IMR-90 (cell line): ENCODE data around the gene LYZL2. TPM values are rescaled to one million over a fixed set of nuclear protein-coding genes. Genes with fewer than 3 reads are reported as not detected.
"Not testable (repeated sequence)": the region's sequence is repeated elsewhere in the genome, so short reads cannot be mapped to it uniquely, and the experiment has no call there.

ENCODE experiments used
- ATAC-seq: fragments of 200-7000 bp; cut with Tn5 transposase; 2 replicates; pipeline ENCODE4 v1.9.1; 2020; ENCODE audit warnings: low read depth, mild to moderate bottlenecking, moderate library complexity
- BruUV-seq: library from RNA; stranded (reverse); fragments of 400-500 nt; replicated peaks from 2 replicates; lab custom pipeline; 2021; lab: Mats Ljungman, UMichigan
- CTCF ChIA-PET: fragments of 300-600 bp; formaldehyde crosslinking; extraction: SDS; loops from one replicate; lab custom pipeline; 2021; ENCODE audit warnings: antibody characterized with exemption; lab: Yijun Ruan, JAX
- POLR2A ChIA-PET: fragments of 300-600 bp; sonication (Branson Sonifier 250); formaldehyde crosslinking; loops from one replicate; lab custom pipeline; 2022; ENCODE audit warnings: antibody characterized with exemption; ENCODE audit not compliant: unreplicated experiment; lab: Charles Lee
- DNase-seq: peaks from one replicate; pipeline ENCODE4 v3.0.0; 2013
- H2AFZ ChIP-seq: replicated peaks from 2 replicates; pipeline ENCODE3; 2013; ENCODE audit warnings: low read length, mild to moderate bottlenecking; ENCODE audit not compliant: poor library complexity
- H2AK5ac ChIP-seq: 2 replicates; pipeline ENCODE4 v1.6.1; 2013; ENCODE audit warnings: low read depth, low read length, inconsistent platforms
- H2AK9ac ChIP-seq: replicated peaks from 2 replicates; pipeline ENCODE3; 2013; ENCODE audit warnings: mild to moderate bottlenecking, low read depth, low read length, moderate library complexity; ENCODE audit not compliant: poor library complexity
- H2BK120ac ChIP-seq: 2 replicates; pipeline ENCODE4 v1.6.1; 2013; ENCODE audit warnings: low read depth, low read length, inconsistent platforms
- H2BK15ac ChIP-seq: 3 replicates; pipeline ENCODE4 v1.6.1; 2013; ENCODE audit warnings: low read depth, low read length, inconsistent platforms
- H2BK20ac ChIP-seq: 2 replicates; pipeline ENCODE4 v1.6.1; 2013; ENCODE audit warnings: low read depth, mild to moderate bottlenecking, inconsistent platforms, low read length, moderate library complexity
- H2BK5ac ChIP-seq: 2 replicates; pipeline ENCODE4 v1.6.1; 2013; ENCODE audit warnings: mild to moderate bottlenecking, low read depth, low read length, inconsistent platforms; ENCODE audit not compliant: poor library complexity, severe bottlenecking
- H3K14ac ChIP-seq: replicated peaks from 2 replicates; pipeline ENCODE4 v1.6.1; 2013; ENCODE audit warnings: low read depth, low read length, inconsistent platforms
- H3K18ac ChIP-seq: 2 replicates; pipeline ENCODE4 v1.6.1; 2013; ENCODE audit warnings: low read depth, low read length, control low read depth
- H3K23ac ChIP-seq: 2 replicates; pipeline ENCODE4 v1.6.1; 2013; ENCODE audit warnings: low read depth, low read length, inconsistent platforms
- H3K27ac ChIP-seq: 2 replicates; pipeline ENCODE4 v1.5.1; 2013; ENCODE audit warnings: mild to moderate bottlenecking, control low read depth, low read length; ENCODE audit not compliant: insufficient read depth
- H3K27me3 ChIP-seq: 2 replicates; pipeline ENCODE4 v1.6.1; 2013; ENCODE audit warnings: low read length; ENCODE audit not compliant: control insufficient read depth, insufficient read depth
- H3K36me3 ChIP-seq: 2 replicates; pipeline ENCODE4 v1.6.1; 2013; ENCODE audit warnings: low read length, mixed read lengths; ENCODE audit not compliant: control insufficient read depth, insufficient read depth
- H3K4ac ChIP-seq: 2 replicates; pipeline ENCODE4 v1.6.1; 2013; ENCODE audit warnings: low read depth, low read length, inconsistent platforms
- H3K4me1 ChIP-seq: 2 replicates; pipeline ENCODE4 v1.6.1; 2013; ENCODE audit warnings: low read length, mixed read lengths; ENCODE audit not compliant: control insufficient read depth, insufficient read depth
- H3K4me2 ChIP-seq: 2 replicates; pipeline ENCODE4 v1.6.1; 2013; ENCODE audit warnings: low read depth, mild to moderate bottlenecking, control low read depth, low read length, moderate library complexity
- H3K4me3 ChIP-seq: 2 replicates; pipeline ENCODE4 v1.5.1; 2013; ENCODE audit warnings: low read depth, mild to moderate bottlenecking, control low read depth, low read length, moderate library complexity; ENCODE audit not compliant: insufficient read depth
- H3K56ac ChIP-seq: 2 replicates; pipeline ENCODE4 v1.6.1; 2013; ENCODE audit warnings: low read length, inconsistent platforms; ENCODE audit not compliant: insufficient read depth; ENCODE audit errors: extremely low read depth
- H3K79me1 ChIP-seq, 2 experiments: 2 replicates each; pipeline ENCODE4 v1.6.1; 2013; ENCODE audit warnings: low read length in 2 of 2, inconsistent platforms in 1 of 2, low read depth in 1 of 2
- H3K9ac ChIP-seq: 2 replicates; pipeline ENCODE4 v1.6.1; 2013; ENCODE audit warnings: low read depth, low read length, control low read depth
- H3K9me1 ChIP-seq: 2 replicates; pipeline ENCODE4 v1.6.1; 2013; ENCODE audit warnings: low read length, inconsistent platforms; ENCODE audit not compliant: insufficient read depth
- H3K9me3 ChIP-seq: 2 replicates; pipeline ENCODE4 v1.6.1; 2013; ENCODE audit warnings: low read length; ENCODE audit not compliant: control insufficient read depth, insufficient read depth
- H4K20me1 ChIP-seq: 2 replicates; pipeline ENCODE4 v1.6.1; 2013; ENCODE audit warnings: low read length, inconsistent platforms; ENCODE audit not compliant: insufficient read depth
- H4K5ac ChIP-seq: 2 replicates; pipeline ENCODE4 v1.6.1; 2013; ENCODE audit warnings: mild to moderate bottlenecking, low read depth, low read length, control low read depth
- H4K8ac ChIP-seq, 2 experiments: 2 replicates each; pipeline ENCODE4 v1.6.1; 2013; ENCODE audit warnings: low read depth in 2 of 2, low read length in 2 of 2, control low read depth in 1 of 2, inconsistent platforms in 1 of 2
- H4K91ac ChIP-seq: 2 replicates; pipeline ENCODE4 v1.6.1; 2013; ENCODE audit warnings: low read depth, low read length, inconsistent platforms; ENCODE audit not compliant: insufficient read depth
- CTCF ChIP-seq: conservative IDR thresholded peaks from 2 replicates; pipeline ENCODE4 v1.5.1; 2012; ENCODE audit warnings: mild to moderate bottlenecking, low read depth, low read length, improper control_type of control experiment
- FOS ChIP-seq: fragments of 150-350 bp; IDR thresholded peaks from 2 replicates; pipeline ENCODE4 v1.6.1; 2016; ENCODE audit warnings: low read depth, low read length
- MXI1 ChIP-seq: IDR thresholded peaks from 2 replicates; pipeline ENCODE4 v1.6.1; 2012; ENCODE audit warnings: low read depth, mild to moderate bottlenecking, low read length, moderate library complexity, borderline replicate concordance
- RFX5 ChIP-seq: IDR thresholded peaks from 2 replicates; pipeline ENCODE4 v1.8.0; 2012; ENCODE audit warnings: low read depth, mild to moderate bottlenecking, low read length, moderate library complexity
- WGBS, 2 experiments: methylation state at CpG; one replicate each; pipeline versions ENCODE4 v1.1.5 to v1.1.7; 2013; ENCODE audit warnings: missing lambda C conversion rate in 2 of 2; ENCODE audit not compliant: insufficient read length in 1 of 2; ENCODE audit errors: extremely low coverage in 2 of 2; 5-methylcytosine and 5-hydroxymethylcytosine counted together
- dilution Hi-C: fragments of 300-500 bp; cut with HindIII; formaldehyde crosslinking; loops from one replicate; pipeline ENCODE4 v1.14.3; 2018; ENCODE audit warnings: low sequenced_read_pairs; ENCODE audit not compliant: unreplicated experiment
- in situ Hi-C: fragments of 300-500 bp; cut with MboI; formaldehyde crosslinking; loops from 3 replicates; pipeline ENCODE4 v1.14.3; 2019; ENCODE audit warnings: low sequenced_read_pairs, inconsistent platforms, mixed read lengths
- intact Hi-C: fragments of 100-400 bp; cut with micrococcal nuclease; formaldehyde crosslinking; loops from 2 replicates; pipeline ENCODE4 v1.10.0; 2022
- polyA plus RNA-seq, 3 experiments: library from polyadenylated mRNA; depleted of rRNA; stranded (reverse); fragments of >200 nt; gene quantifications; 2 replicates each; pipeline ENCODE4 v1.2.3, GENCODE V29; 2012; ENCODE audit warnings: low replicate concordance in 1 of 3
- total RNA-seq: library from RNA; depleted of rRNA; stranded (reverse); fragments of >200 nt; gene quantifications from 2 replicates; pipeline ENCODE4 v1.2.3, GENCODE V29; 2012

The LYZL2 gene
- total and polyA plus RNA-seq, 2 of the 4 experiments (the other 2 are of a cell fraction): not detected

- no peak for ATAC-seq
- no peak overlapping the region for H3K56ac ChIP-seq
- no peak overlapping the region for H4K5ac ChIP-seq
- peaks cover 5% of the 10 kb centered on the region; the same call in 1 of the 2 replicates for H3K4me1 ChIP-seq
- H3K14ac ChIP-seq: no peak overlapping the region
- no TSS peak for BruUV-seq
- no peak overlapping the region for H2BK15ac ChIP-seq
- no peaks in the 10 kb centered on the region; the same call in 1 of the 2 replicates for H3K27me3 ChIP-seq
- H3K9ac ChIP-seq: no peak overlapping the region
- dilution Hi-C loops (no loop called here), intact Hi-C loops (no loop called here), in situ Hi-C loops (no loop called here)
- no peak overlapping the region for H4K8ac ChIP-seq
- ChIA-PET POLR2A (interaction anchor here (0.6 kb wide), 1 partner anchor 22 kb away, joined by 3 read pairs; no protein-coding TSS in a partner anchor), CTCF (interaction anchor here (1.6 kb wide), 1 partner anchor 15 kb away, joined by 4 read pairs; no protein-coding TSS in a partner anchor)
- DNase-seq: no peak
- peaks cover 2% of the 10 kb centered on the region; the same call in 1 of the 2 replicates for H3K9me3 ChIP-seq
- no peak overlapping the region for H3K27ac ChIP-seq
- no peak overlapping the region for H4K91ac ChIP-seq
- no peak overlapping the region for H2AFZ ChIP-seq
- TF ChIP-seq RFX5: no peak
- no peak for TF ChIP-seq MXI1
- TF ChIP-seq FOS: no peak
- TF ChIP-seq CTCF: no peak
- no peak overlapping the region for H2BK120ac ChIP-seq
- H3K18ac ChIP-seq: no peak overlapping the region
- no peak overlapping the region for H2AK9ac ChIP-seq
- H2AK5ac ChIP-seq: no peak overlapping the region
- H3K4me2 ChIP-seq: no peak overlapping the region
- no peaks in the 10 kb centered on the region; the same call in 1 of the 2 replicates for H3K9me1 ChIP-seq
- no CpG with 5 or more reads among the region's 5 CpGs for WGBS, 2 experiments
- H3K79me1 ChIP-seq: no peaks in the 10 kb centered on the region
- H3K4me3 ChIP-seq: no peak overlapping the region
- H2BK5ac ChIP-seq: no peak overlapping the region
- H3K23ac ChIP-seq: no peak overlapping the region
- H4K20me1 ChIP-seq: no peaks in the 10 kb centered on the region
- no peak overlapping the region for H3K4ac ChIP-seq
- no peaks in the 10 kb centered on the region for H3K36me3 ChIP-seq
- H2BK20ac ChIP-seq: no peak overlapping the region
Measured at GRCh38 chr10:30606313-30606712, 23.2 kb downstream of the LYZL2 start.

GRCh38 chr10:30605341-30606121 lies 24.0 kb downstream of the LYZL2 start:
- dilution Hi-C loops, H3K4me1 ChIP-seq, H3K36me3 ChIP-seq, H4K5ac ChIP-seq, H2BK15ac ChIP-seq, H3K27ac ChIP-seq, H3K79me1 ChIP-seq, H2AK9ac ChIP-seq, H3K23ac ChIP-seq, H3K18ac ChIP-seq, H3K27me3 ChIP-seq, H2BK5ac ChIP-seq, H2AK5ac ChIP-seq, H3K4me2 ChIP-seq, H3K56ac ChIP-seq, H4K8ac ChIP-seq, DNase-seq, H3K9ac ChIP-seq, H4K91ac ChIP-seq, POLR2A ChIA-PET, intact Hi-C loops, H3K9me3 ChIP-seq, H4K20me1 ChIP-seq, H3K9me1 ChIP-seq, H2BK20ac ChIP-seq, BruUV-seq, H2BK120ac ChIP-seq, in situ Hi-C loops, H3K4ac ChIP-seq, H3K4me3 ChIP-seq: not testable (repeated sequence)
- peak; percentile 59 for ATAC-seq
- CTCF ChIA-PET: interaction anchor here (1.6 kb wide), 1 partner anchor 14 kb away, joined by 6 read pairs; no protein-coding TSS in a partner anchor
- no CpG with 5 or more reads among the region's 16 CpGs for WGBS, 2 experiments
- Histone ChIP-seq H2AFZ (peak overlapping the region; percentile 41), H3K14ac (0 out of 2 replicates have a peak overlapping the region, but pooled peaks have one; percentile 40)
